Muscle of back (tissue), 10 donors: ENCODE results near the gene B4GALT2. TPM values are rescaled to one million over a fixed set of nuclear protein-coding genes. Genes with fewer than 3 reads are reported as not detected.

Experiments used
- polyA plus RNA-seq, 10 donors: library from polyadenylated mRNA; unstranded; fragments of 120-200 nt; gene quantifications; one replicate each; pipeline ENCODE4 v1.2.1, GENCODE V29; 2013; ENCODE audit not compliant: insufficient read length in 10 of 10

B4GALT2 gene
- polyA plus RNA-seq, 10 donors = 36.4 to 65.4 (median 42.9) TPM

Other genes with a start within 250 kb of the B4GALT2 start
- 1 to 10 TPM in 6 of 10 donors, under 1 TPM in 4; 0.29 to 2.7 (median 1.1) TPM for gene ARTN, start 45.4 kb upstream of the B4GALT2 start, polyA plus RNA-seq
- gene IPO13, start 32.3 kb upstream of the B4GALT2 start, polyA plus RNA-seq = 10 to 100 TPM; 19.4 to 32.2 (median 23.8) TPM
- 10 to 100 TPM; 13.7 to 19.3 (median 18.2) TPM for gene DPH2, start 9.2 kb upstream of the B4GALT2 start, polyA plus RNA-seq
- 10 to 100 TPM; 40.0 to 52.8 (median 48.9) TPM for gene ATP6V0B, start 4.2 kb upstream of the B4GALT2 start, polyA plus RNA-seq
- gene CCDC24, start 12.4 kb downstream of the B4GALT2 start, polyA plus RNA-seq = 1 to 10 TPM in 5 of 10 donors, under 1 TPM in 5; 0.56 to 1.6 (median 0.98) TPM
- gene SLC6A9, start 52.3 kb downstream of the B4GALT2 start, polyA plus RNA-seq = 1 to 10 TPM; 2.0 to 5.5 (median 3.8) TPM
- gene KLF17, start 139.6 kb downstream of the B4GALT2 start, polyA plus RNA-seq = under 1 TPM in 7 of 10 donors, not detected in 3; 0.09 to 0.36 (median 0.13) TPM
- not detected for gene KLF18, start 162.4 kb downstream of the B4GALT2 start, polyA plus RNA-seq
- gene DMAP1, start 234.3 kb downstream of the B4GALT2 start, polyA plus RNA-seq = 10 to 100 TPM; 30.6 to 43.0 (median 36.4) TPM